Measurements from ENCODE around the gene GALE. TPM values are rescaled to one million over a fixed set of nuclear protein-coding genes. Genes with fewer than 3 reads are reported as not detected.

GALE gene
- total and polyA plus RNA-seq, 2 of the 13 experiments (the other 11 are each of a cell fraction or from before 2014, with no cell fraction given), result 85.2 to 88.4 TPM

DNA sequence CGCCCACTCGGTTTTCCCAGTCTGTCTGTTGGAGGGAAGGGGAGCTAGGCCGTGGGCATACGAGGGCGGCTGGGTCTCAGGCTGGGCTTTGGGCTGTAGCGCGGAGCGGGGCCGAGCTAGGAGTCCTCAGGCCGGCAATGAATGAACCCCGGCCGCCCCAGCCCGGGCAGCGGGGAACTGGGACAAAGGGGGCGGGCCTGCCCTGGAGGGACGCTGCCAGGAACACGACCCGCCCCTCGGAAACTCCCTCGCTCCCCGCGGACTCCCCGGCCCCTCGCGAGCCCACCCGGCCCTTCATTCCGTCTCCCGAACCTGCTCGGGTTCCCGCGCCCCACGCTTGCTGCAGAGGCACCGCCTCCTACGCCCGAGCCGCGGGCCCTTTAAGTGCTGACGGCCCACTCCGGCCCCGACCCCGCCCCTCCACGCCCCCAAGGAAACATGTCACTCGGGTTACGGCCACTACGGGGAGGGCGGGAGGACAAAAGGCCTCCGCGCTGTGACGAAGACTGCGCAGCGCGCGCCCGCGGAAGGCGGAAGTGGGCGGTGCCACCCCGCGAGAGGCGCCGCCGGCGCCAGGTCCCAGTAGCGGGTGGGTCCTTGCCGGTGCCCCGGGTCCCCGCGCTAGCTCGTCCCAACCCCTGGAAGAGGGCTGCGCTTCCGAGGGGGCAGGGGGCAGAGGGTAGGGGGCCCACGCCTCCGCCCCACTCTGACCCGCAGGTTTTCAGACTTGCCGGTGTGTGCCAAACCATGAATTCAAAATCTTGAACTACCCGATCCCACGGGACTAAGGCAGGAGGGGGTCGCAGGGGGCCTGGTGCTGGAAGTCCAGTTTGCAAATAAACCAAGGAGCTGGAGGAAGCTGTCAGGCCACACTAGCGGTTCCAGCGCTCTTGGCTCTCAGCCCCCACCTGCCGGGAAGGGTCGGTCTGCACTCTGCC, at the start of gene GALE (continued):
- TF ChIP-seq, protein P1, sequence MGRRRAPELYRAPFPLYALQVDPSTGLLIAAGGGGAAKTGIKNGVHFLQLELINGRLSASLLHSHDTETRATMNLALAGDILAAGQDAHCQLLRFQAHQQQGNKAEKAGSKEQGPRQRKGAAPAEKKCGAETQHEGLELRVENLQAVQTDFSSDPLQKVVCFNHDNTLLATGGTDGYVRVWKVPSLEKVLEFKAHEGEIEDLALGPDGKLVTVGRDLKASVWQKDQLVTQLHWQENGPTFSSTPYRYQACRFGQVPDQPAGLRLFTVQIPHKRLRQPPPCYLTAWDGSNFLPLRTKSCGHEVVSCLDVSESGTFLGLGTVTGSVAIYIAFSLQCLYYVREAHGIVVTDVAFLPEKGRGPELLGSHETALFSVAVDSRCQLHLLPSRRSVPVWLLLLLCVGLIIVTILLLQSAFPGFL (CRISPR knock-in tag; IDR thresholded peaks at IDR 0.05), result no peak
- TF ChIP-seq TOPORS (CRISPR knock-in tag; IDR thresholded peaks at IDR 0.05) (no peak), TBX2 (CRISPR knock-in tag; IDR thresholded peaks at IDR 0.05; ENCODE audit: borderline replicate concordance) (peak; percentile 80), NONO (IDR thresholded peaks at IDR 0.05) (no peak), NONO (CRISPR knock-in tag; conservative IDR thresholded peaks at IDR 0.05) (peak; percentile 53), HES4 (CRISPR knock-in tag; IDR thresholded peaks at IDR 0.05; ENCODE audit: borderline replicate concordance) (no peak; the same call in 1 of the 2 replicates), ZNF225 (CRISPR knock-in tag; IDR thresholded peaks at IDR 0.05) (no peak; the same call in 1 of the 2 replicates), HDAC6 (IDR thresholded peaks at IDR 0.05; ENCODE audit: low read depth, low read length) (no peak), SIX4 (CRISPR knock-in tag; IDR thresholded peaks at IDR 0.05) (peak; percentile 81; the same call in 1 of the 2 replicates), ZNF44 (CRISPR knock-in tag; IDR thresholded peaks at IDR 0.05) (no peak; the same call in none of the 2 replicates), PHF8 (CRISPR knock-in tag; IDR thresholded peaks at IDR 0.05) (peak; percentile 59; the same call in 1 of the 2 replicates), NAIF1 (CRISPR knock-in tag; IDR thresholded peaks at IDR 0.05; ENCODE audit: borderline replicate concordance) (peak; percentile 93), ZNF660 (CRISPR knock-in tag; IDR thresholded peaks at IDR 0.05; ENCODE audit: borderline replicate concordance, low read depth) (no peak), ZFYVE20 (CRISPR knock-in tag; IDR thresholded peaks at IDR 0.05; ENCODE audit: borderline replicate concordance, low read depth) (no peak), TRIM24 (CRISPR knock-in tag; IDR thresholded peaks at IDR 0.05) (no peak)
- TF ChIP-seq, protein P2, sequence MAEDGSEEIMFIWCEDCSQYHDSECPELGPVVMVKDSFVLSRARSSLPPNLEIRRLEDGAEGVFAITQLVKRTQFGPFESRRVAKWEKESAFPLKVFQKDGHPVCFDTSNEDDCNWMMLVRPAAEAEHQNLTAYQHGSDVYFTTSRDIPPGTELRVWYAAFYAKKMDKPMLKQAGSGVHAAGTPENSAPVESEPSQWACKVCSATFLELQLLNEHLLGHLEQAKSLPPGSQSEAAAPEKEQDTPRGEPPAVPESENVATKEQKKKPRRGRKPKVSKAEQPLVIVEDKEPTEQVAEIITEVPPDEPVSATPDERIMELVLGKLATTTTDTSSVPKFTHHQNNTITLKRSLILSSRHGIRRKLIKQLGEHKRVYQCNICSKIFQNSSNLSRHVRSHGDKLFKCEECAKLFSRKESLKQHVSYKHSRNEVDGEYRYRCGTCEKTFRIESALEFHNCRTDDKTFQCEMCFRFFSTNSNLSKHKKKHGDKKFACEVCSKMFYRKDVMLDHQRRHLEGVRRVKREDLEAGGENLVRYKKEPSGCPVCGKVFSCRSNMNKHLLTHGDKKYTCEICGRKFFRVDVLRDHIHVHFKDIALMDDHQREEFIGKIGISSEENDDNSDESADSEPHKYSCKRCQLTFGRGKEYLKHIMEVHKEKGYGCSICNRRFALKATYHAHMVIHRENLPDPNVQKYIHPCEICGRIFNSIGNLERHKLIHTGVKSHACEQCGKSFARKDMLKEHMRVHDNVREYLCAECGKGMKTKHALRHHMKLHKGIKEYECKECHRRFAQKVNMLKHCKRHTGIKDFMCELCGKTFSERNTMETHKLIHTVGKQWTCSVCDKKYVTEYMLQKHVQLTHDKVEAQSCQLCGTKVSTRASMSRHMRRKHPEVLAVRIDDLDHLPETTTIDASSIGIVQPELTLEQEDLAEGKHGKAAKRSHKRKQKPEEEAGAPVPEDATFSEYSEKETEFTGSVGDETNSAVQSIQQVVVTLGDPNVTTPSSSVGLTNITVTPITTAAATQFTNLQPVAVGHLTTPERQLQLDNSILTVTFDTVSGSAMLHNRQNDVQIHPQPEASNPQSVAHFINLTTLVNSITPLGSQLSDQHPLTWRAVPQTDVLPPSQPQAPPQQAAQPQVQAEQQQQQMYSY (CRISPR knock-in tag; IDR thresholded peaks at IDR 0.05), result no peak
- TF ChIP-seq, protein P3, sequence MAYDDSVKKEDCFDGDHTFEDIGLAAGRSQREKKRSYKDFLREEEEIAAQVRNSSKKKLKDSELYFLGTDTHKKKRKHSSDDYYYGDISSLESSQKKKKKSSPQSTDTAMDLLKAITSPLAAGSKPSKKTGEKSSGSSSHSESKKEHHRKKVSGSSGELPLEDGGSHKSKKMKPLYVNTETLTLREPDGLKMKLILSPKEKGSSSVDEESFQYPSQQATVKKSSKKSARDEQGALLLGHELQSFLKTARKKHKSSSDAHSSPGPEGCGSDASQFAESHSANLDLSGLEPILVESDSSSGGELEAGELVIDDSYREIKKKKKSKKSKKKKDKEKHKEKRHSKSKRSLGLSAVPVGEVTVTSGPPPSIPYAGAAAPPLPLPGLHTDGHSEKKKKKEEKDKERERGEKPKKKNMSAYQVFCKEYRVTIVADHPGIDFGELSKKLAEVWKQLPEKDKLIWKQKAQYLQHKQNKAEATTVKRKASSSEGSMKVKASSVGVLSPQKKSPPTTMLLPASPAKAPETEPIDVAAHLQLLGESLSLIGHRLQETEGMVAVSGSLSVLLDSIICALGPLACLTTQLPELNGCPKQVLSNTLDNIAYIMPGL (CRISPR knock-in tag; IDR thresholded peaks at IDR 0.05; ENCODE audit: borderline replicate concordance in 1 of 2, low read depth in 1 of 2), result peak in 1 of 2 experiments; percentile 26; a peak in 2 of 4 replicates
- TF ChIP-seq, protein P4, sequence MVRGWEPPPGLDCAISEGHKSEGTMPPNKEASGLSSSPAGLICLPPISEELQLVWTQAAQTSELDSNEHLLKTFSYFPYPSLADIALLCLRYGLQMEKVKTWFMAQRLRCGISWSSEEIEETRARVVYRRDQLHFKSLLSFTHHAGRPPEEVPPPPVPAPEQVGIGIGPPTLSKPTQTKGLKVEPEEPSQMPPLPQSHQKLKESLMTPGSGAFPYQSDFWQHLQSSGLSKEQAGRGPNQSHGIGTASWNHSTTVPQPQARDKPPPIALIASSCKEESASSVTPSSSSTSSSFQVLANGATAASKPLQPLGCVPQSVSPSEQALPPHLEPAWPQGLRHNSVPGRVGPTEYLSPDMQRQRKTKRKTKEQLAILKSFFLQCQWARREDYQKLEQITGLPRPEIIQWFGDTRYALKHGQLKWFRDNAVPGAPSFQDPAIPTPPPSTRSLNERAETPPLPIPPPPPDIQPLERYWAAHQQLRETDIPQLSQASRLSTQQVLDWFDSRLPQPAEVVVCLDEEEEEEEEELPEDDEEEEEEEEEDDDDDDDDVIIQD (CRISPR knock-in tag; IDR thresholded peaks at IDR 0.05; ENCODE audit: low read depth), result 0 out of 2 replicates have a peak, but pooled peaks have one; percentile 28
